HepG2 (cell line): Measurements from ENCODE around the gene KLF11. TPM values are rescaled to one million over a fixed set of nuclear protein-coding genes. Genes with fewer than 3 reads are reported as not detected.

ENCODE experiments used
- ATAC-seq: fragments of 200-7000 bp; cut with Tn5 transposase; 3 replicates; pipeline ENCODE4 v1.9.1; 2020; ENCODE audit warnings: mild to moderate bottlenecking, moderate library complexity
- BruUV-seq: library from RNA; stranded (reverse); fragments of 400-500 nt; replicated peaks from 2 replicates; lab custom pipeline; 2021; lab: Mats Ljungman, UMichigan
- CTCF ChIA-PET: fragments of 300-600 bp; formaldehyde crosslinking; extraction: SDS; loops from one replicate; lab custom pipeline; 2021; ENCODE audit warnings: low total read pairs, inconsistent platforms, low intra/inter-chr PET ratio; lab: Yijun Ruan, JAX
- POLR2A ChIA-PET: fragments of 350-600 bp; sonication (Branson Sonifier 250); formaldehyde crosslinking; loops from one replicate; lab custom pipeline; 2020; ENCODE audit warnings: antibody characterized with exemption, inconsistent platforms; lab: Yijun Ruan, JAX
- DNase-seq: peaks from one replicate; pipeline ENCODE4 v3.0.0-alpha.2; 2015; ENCODE audit warnings: low spot score
- FAIRE-seq: peaks from 3 replicates; lab custom pipeline; 2011; peaks lifted over from hg19 to GRCh38; lab: Jason Lieb, UNC
- H2AFZ ChIP-seq: one replicate; pipeline ENCODE4 v1.6.1; 2011; ENCODE audit warnings: low read length, inconsistent platforms
- H3K27ac ChIP-seq: fragments of 300-600 bp; 3 replicates; pipeline ENCODE4 v1.8.0; 2011; ENCODE audit warnings: mixed run types, mild to moderate bottlenecking, mixed read lengths, low read length, inconsistent platforms; ENCODE audit not compliant: insufficient read depth; ENCODE audit errors: extremely low read length
- H3K27me3 ChIP-seq, 2 experiments: fragments of 200-600 bp in 1 of 2; 2 replicates in 1 of 2; 3 replicates in 1 of 2; pipeline versions ENCODE4 v1.6.0 to v1.8.0; 2011; ENCODE audit warnings: low read length in 2 of 2, mild to moderate bottlenecking in 2 of 2, moderate library complexity in 2 of 2, inconsistent platforms in 1 of 2; ENCODE audit not compliant: insufficient read depth in 2 of 2, control insufficient read depth in 1 of 2
- H3K36me3 ChIP-seq, 2 experiments: fragments of 200-600 bp in 1 of 2; replicated peaks in 1 of 2; 2 replicates in 1 of 2; 3 replicates in 1 of 2; pipeline versions ENCODE4 v1.5.1 to v1.8.0; 2011; ENCODE audit warnings: low read length in 2 of 2, inconsistent platforms in 1 of 2; ENCODE audit not compliant: insufficient read depth in 2 of 2, control insufficient read depth in 1 of 2
- H3K4me1 ChIP-seq: 2 replicates; pipeline ENCODE4 v1.5.1; 2012; ENCODE audit warnings: low read length, inconsistent platforms; ENCODE audit not compliant: insufficient read depth
- H3K4me2 ChIP-seq: 2 replicates; pipeline ENCODE4 v1.6.0; 2011; ENCODE audit warnings: low read depth, low read length, inconsistent platforms
- H3K4me3 ChIP-seq, 3 experiments: fragments of 200-600 bp in 1 of 3; sonication (generic), shearing (Covaris generic) in 1 of 3; replicated peaks in 1 of 3; 2 replicates each; pipeline ENCODE4 v1.5.1; 2011 to 2016; ENCODE audit warnings: low read length in 3 of 3, inconsistent platforms in 2 of 3, low read depth in 2 of 3, mild to moderate bottlenecking in 2 of 3, control low read depth in 1 of 3, mixed read lengths in 1 of 3; ENCODE audit not compliant: insufficient read depth in 1 of 3
- H3K79me2 ChIP-seq: one replicate; pipeline ENCODE4 v1.6.1; 2011; ENCODE audit warnings: low read length, inconsistent platforms; ENCODE audit not compliant: insufficient read depth
- H3K9ac ChIP-seq: 2 replicates; pipeline ENCODE4 v1.6.0; 2011; ENCODE audit warnings: mild to moderate bottlenecking, low read depth, low read length, inconsistent platforms; ENCODE audit not compliant: insufficient read depth
- H3K9me3 ChIP-seq: 2 replicates; pipeline ENCODE4 v1.5.1; 2012; ENCODE audit warnings: mild to moderate bottlenecking, low read length
- H4K20me1 ChIP-seq: 2 replicates; pipeline ENCODE4 v1.6.0; 2011; ENCODE audit warnings: inconsistent platforms, mild to moderate bottlenecking, low read length, moderate library complexity; ENCODE audit not compliant: insufficient read depth
- ATM ChIP-seq: fragments of 450-650 bp; IDR thresholded peaks from 2 replicates; pipeline ENCODE4 v1.7.1; 2017; ENCODE audit warnings: mild to moderate bottlenecking, borderline replicate concordance
- CBX1 ChIP-seq: IDR thresholded peaks from one replicate; pipeline ENCODE4 v1.6.1; 2016; ENCODE audit warnings: antibody characterized with exemption, low read depth
- HDAC1 ChIP-seq: sonication (generic); formaldehyde crosslinking; IDR thresholded peaks from 2 replicates; pipeline ENCODE4 v1.5.1; 2020; ENCODE audit warnings: mild to moderate bottlenecking, missing genetic modification reagents
- HOXA9 ChIP-seq: sonication (generic); formaldehyde crosslinking; IDR thresholded peaks from 2 replicates; pipeline ENCODE4 v1.8.1; 2022; ENCODE audit warnings: missing genetic modification reagents, mild to moderate bottlenecking, moderate library complexity, borderline replicate concordance
- KDM2A ChIP-seq: sonication (generic); formaldehyde crosslinking; IDR thresholded peaks from 2 replicates; pipeline ENCODE4 v1.4.0; 2020; ENCODE audit warnings: low read depth, missing genetic modification reagents, borderline replicate concordance
- MTA1 ChIP-seq: sonication (generic); formaldehyde crosslinking; IDR thresholded peaks from 2 replicates; pipeline ENCODE4 v1.4.0; 2020; ENCODE audit warnings: missing genetic modification reagents, mild to moderate bottlenecking, borderline replicate concordance
- NFE2L2 ChIP-seq: fragments of 150-350 bp; IDR thresholded peaks from 2 replicates; pipeline ENCODE4 v1.6.1; 2014; ENCODE audit warnings: low read length
- RARA ChIP-seq: IDR thresholded peaks from 2 replicates; pipeline ENCODE4 v1.6.1; 2016; ENCODE audit warnings: missing genetic modification reagents, missing compliant biosample characterization
- SMARCE1 ChIP-seq: fragments of 450-650 bp; IDR thresholded peaks from 2 replicates; pipeline ENCODE4 v1.6.1; 2017; ENCODE audit warnings: borderline replicate concordance
- SOX13 ChIP-seq, 3 experiments: fragments of 450-650 bp in 1 of 3; sonication (generic) in 1 of 3; formaldehyde crosslinking in 1 of 3; IDR thresholded peaks in 2 of 3; conservative IDR thresholded peaks in 1 of 3; 2 replicates each; pipeline versions ENCODE4 v1.5.0 to v1.6.1; 2016 to 2020; ENCODE audit warnings: antibody characterized with exemption in 1 of 3, mild to moderate bottlenecking in 1 of 3, missing compliant biosample characterization in 1 of 3, missing genetic modification reagents in 1 of 3, moderate library complexity in 1 of 3
- TSC22D2 ChIP-seq: sonication (generic); formaldehyde crosslinking; IDR thresholded peaks from 2 replicates; pipeline ENCODE4 v1.5.1; 2020; ENCODE audit warnings: missing genetic modification reagents, mild to moderate bottlenecking, borderline replicate concordance
- XBP1 ChIP-seq: sonication (generic); formaldehyde crosslinking; IDR thresholded peaks from 2 replicates; pipeline ENCODE4 v1.5.0; 2020; ENCODE audit warnings: missing genetic modification reagents
- ZFP90 ChIP-seq: sonication (generic); formaldehyde crosslinking; IDR thresholded peaks from 2 replicates; pipeline ENCODE4 v1.8.0; 2022; ENCODE audit warnings: missing genetic modification reagents, mild to moderate bottlenecking, inconsistent platforms, borderline replicate concordance
- ZNF24 ChIP-seq: fragments of 450-650 bp; IDR thresholded peaks from 2 replicates; pipeline ENCODE4 v1.6.1; 2017; ENCODE audit warnings: antibody characterized with exemption, mild to moderate bottlenecking
- ZNF253 ChIP-seq: sonication (generic); formaldehyde crosslinking; IDR thresholded peaks from 2 replicates; pipeline ENCODE4 v1.8.0; 2022; ENCODE audit warnings: mild to moderate bottlenecking, missing genetic modification reagents, borderline replicate concordance
- WGBS: methylation state at CpG from one replicate; pipeline ENCODE4 v1.1.6; 2017; ENCODE audit warnings: low lambda C conversion rate; 5-methylcytosine and 5-hydroxymethylcytosine counted together
- in situ Hi-C: cut with HindIII; loops from 2 replicates; pipeline ENCODE4 v1.10.0; 2017; ENCODE audit warnings: low pct_unique_long_range_greater_than_20kb; ENCODE audit not compliant: extremely low pct_ligation_motif_present
- intact Hi-C: fragments of 100-400 bp; cut with micrococcal nuclease; formaldehyde crosslinking; loops from one replicate; pipeline ENCODE4 v1.10.0; 2022; ENCODE audit not compliant: unreplicated experiment
- polyA plus RNA-seq, 8 experiments: library from polyadenylated mRNA; depleted of rRNA in 3 of 8; stranded (reverse) in 7 of 8; unstranded in 1 of 8; fragments of >200 nt; fragmentation: Illumina TruSeq in 4 of 8; extraction: Trizol in 4 of 8; gene quantifications; 2 replicates each; pipeline versions ENCODE4 v1.2.1 to v1.2.3, GENCODE V29; 2011 to 2016; ENCODE audit warnings: low read depth in 4 of 8, missing spikeins in 1 of 8, mixed read lengths in 1 of 8; ENCODE audit not compliant: insufficient read depth in 1 of 8
- total RNA-seq, 5 experiments: library from RNA; depleted of rRNA; stranded (reverse); fragments of >200 nt; fragmentation: Illumina TruSeq; extraction: Trizol; gene quantifications; 2 replicates each; pipeline ENCODE4 v1.2.3, GENCODE V29; 2016; ENCODE audit warnings: low read depth in 1 of 5
- TF ChIP-seq, protein P1 (sequence below): sonication (generic); formaldehyde crosslinking; IDR thresholded peaks from 2 replicates; pipeline ENCODE4 v1.4.0; 2020; ENCODE audit warnings: missing genetic modification reagents
- TF ChIP-seq, protein P2 (sequence below): sonication (generic); formaldehyde crosslinking; IDR thresholded peaks from 2 replicates; pipeline ENCODE4 v1.8.1; 2023; ENCODE audit warnings: mild to moderate bottlenecking, inconsistent platforms, moderate library complexity, missing genetic modification reagents, borderline replicate concordance

KLF11 gene
- total and polyA plus RNA-seq, 2 of the 13 experiments (the other 11 are each of a cell fraction or from before 2014, with no cell fraction given) = 2.5 to 11.8 TPM

DNA sequence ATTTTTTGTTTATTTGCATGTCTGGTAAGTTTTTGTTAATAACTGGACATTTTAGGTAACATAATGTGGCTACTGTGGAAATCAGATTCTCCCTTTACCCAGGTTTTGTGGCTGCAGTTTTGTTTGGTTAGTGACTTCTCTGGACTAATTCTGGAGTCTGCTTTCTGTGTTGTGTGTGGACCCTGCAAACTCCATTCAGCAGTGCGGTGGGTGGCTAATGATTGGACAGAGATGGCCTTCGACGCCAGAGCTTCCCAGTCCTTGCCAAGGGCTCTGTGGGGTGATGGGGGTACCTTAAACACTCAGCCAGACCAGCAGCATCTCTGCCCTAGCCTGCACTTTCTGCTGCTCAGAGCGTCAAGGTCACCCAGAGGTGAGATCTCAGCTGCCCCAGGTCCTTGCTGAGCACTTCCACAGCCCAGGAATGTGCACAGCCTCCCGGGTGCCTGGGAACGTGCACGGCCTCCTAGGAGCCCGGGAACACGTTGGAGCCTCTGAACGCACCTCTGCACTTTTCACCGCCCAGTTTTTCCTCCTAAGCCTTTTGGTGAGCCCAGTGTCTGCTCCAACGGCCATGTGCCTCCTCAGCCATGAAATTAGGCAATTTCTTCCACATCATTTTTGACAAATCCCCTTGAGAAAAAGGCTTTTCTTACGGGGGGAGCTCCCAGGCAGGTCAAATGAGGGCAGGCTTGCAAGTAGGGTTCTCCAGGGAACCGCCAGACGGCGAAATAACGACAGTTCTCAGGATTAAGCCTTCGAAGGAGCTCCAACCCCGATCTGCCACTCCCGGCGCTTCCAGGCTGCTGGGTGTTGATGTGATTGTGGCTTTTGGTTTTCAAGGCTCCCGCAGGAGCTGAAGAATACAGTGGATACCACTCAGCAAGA, 35.2 kb upstream of the KLF11 start:
- ChIA-PET POLR2A (no interaction called here), CTCF (no interaction called here)
- 32% methylated on average over 22 of the region's 22 CpGs for WGBS
- Histone ChIP-seq H3K9ac (no peak overlapping the region), H2AFZ (no peak overlapping the region), H3K79me2 (no peaks in the 10 kb centered on the region), H3K4me3 (no peak overlapping the region), H3K4me1 (peaks cover 27% of the 10 kb centered on the region), H3K36me3 (no peaks in the 10 kb centered on the region), H3K27ac (no peak overlapping the region), H3K27me3 (peaks cover 0 to 9% of the 10 kb centered on the region in 2 experiments; a peak in 1 of 5 replicates), H3K4me2 (peak overlapping the region; percentile 32), H3K9me3 (no peaks in the 10 kb centered on the region), H4K20me1 (no peaks in the 10 kb centered on the region; the same call in 1 of the 2 replicates)
- FAIRE-seq (peak; percentile 36), DNase-seq (peak; percentile 34), ATAC-seq (peak; percentile 67)
- intact Hi-C loops (no loop called here), in situ Hi-C loops (no loop called here)
- BruUV-seq = no TSS peak
- no peak for TF ChIP-seq ZNF253
- peak; percentile 44 for TF ChIP-seq HDAC1 (CRISPR knock-in tag)
- no peak for TF ChIP-seq MTA1 (CRISPR knock-in tag)
- no peak for TF ChIP-seq HOXA9 (CRISPR knock-in tag)
- TF ChIP-seq XBP1 = no peak
- TF ChIP-seq CBX1 = no peak
- TF ChIP-seq, protein P1, sequence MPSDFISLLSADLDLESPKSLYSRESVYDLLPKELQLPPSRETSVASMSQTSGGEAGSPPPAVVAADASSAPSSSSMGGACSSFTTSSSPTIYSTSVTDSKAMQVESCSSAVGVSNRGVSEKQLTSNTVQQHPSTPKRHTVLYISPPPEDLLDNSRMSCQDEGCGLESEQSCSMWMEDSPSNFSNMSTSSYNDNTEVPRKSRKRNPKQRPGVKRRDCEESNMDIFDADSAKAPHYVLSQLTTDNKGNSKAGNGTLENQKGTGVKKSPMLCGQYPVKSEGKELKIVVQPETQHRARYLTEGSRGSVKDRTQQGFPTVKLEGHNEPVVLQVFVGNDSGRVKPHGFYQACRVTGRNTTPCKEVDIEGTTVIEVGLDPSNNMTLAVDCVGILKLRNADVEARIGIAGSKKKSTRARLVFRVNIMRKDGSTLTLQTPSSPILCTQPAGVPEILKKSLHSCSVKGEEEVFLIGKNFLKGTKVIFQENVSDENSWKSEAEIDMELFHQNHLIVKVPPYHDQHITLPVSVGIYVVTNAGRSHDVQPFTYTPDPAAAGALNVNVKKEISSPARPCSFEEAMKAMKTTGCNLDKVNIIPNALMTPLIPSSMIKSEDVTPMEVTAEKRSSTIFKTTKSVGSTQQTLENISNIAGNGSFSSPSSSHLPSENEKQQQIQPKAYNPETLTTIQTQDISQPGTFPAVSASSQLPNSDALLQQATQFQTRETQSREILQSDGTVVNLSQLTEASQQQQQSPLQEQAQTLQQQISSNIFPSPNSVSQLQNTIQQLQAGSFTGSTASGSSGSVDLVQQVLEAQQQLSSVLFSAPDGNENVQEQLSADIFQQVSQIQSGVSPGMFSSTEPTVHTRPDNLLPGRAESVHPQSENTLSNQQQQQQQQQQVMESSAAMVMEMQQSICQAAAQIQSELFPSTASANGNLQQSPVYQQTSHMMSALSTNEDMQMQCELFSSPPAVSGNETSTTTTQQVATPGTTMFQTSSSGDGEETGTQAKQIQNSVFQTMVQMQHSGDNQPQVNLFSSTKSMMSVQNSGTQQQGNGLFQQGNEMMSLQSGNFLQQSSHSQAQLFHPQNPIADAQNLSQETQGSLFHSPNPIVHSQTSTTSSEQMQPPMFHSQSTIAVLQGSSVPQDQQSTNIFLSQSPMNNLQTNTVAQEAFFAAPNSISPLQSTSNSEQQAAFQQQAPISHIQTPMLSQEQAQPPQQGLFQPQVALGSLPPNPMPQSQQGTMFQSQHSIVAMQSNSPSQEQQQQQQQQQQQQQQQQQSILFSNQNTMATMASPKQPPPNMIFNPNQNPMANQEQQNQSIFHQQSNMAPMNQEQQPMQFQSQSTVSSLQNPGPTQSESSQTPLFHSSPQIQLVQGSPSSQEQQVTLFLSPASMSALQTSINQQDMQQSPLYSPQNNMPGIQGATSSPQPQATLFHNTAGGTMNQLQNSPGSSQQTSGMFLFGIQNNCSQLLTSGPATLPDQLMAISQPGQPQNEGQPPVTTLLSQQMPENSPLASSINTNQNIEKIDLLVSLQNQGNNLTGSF (CRISPR knock-in tag) = no peak
- TF ChIP-seq KDM2A (CRISPR knock-in tag) = peak; percentile 21; the same call in 1 of the 2 replicates
- TF ChIP-seq NFE2L2 = no peak
- TF ChIP-seq ZFP90 (CRISPR knock-in tag) = no peak
- TF ChIP-seq SMARCE1 = no peak
- no peak for TF ChIP-seq TSC22D2
- no peak for TF ChIP-seq ZNF24
- TF ChIP-seq, protein P2, sequence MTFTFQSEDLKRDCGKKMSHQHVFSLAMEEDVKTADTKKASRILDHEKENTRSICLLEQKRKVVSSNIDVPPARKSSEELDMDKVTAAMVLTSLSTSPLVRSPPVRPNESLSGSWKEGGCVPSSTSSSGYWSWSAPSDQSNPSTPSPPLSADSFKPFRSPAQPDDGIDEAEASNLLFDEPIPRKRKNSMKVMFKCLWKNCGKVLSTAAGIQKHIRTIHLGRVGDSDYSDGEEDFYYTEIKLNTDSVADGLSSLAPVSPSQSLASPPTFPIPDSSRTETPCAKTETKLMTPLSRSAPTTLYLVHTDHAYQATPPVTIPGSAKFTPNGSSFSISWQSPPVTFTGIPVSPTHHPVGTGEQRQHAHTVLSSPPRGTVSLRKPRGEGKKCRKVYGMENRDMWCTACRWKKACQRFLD = no peak
- TF ChIP-seq SOX13 (IDR thresholded peaks at IDR 0.05) = no peak
- TF ChIP-seq SOX13 (CRISPR knock-in tag; conservative IDR thresholded peaks at IDR 0.05 in 1 of 2, IDR thresholded peaks at IDR 0.05 in 1 of 2) = no peak
- peak; percentile 67 for TF ChIP-seq RARA
- no peak for TF ChIP-seq ATM
